Nephron (organoid): ENCODE measurements around the gene DBF4B.
A peak's percentile ranks its signal among the peaks of the same experiment; 100 is the strongest.
"Not testable (repeated sequence)": the region's sequence is repeated elsewhere in the genome, so short reads cannot be mapped to it uniquely, and the experiment has no call there.

Source experiments
- H3K27ac Mint-ChIP-seq, 3 experiments: 2 replicates each; pipeline ENCODE4 v1.8.0; 2020; ENCODE audit warnings: mixed read lengths in 3 of 3, mild to moderate bottlenecking in 2 of 3, moderate library complexity in 1 of 3
- H3K27me3 Mint-ChIP-seq: 2 replicates; pipeline ENCODE4 v1.8.0; 2021; ENCODE audit warnings: low read depth, mild to moderate bottlenecking, moderate library complexity, mixed read lengths
- H3K36me3 Mint-ChIP-seq: 2 replicates; pipeline ENCODE4 v1.8.0; 2020; ENCODE audit warnings: low read depth, mixed read lengths
- H3K4me1 Mint-ChIP-seq: 2 replicates; pipeline ENCODE4 v1.8.0; 2020; ENCODE audit warnings: mixed read lengths
- H3K4me3 Mint-ChIP-seq, 3 experiments: 2 replicates each; pipeline ENCODE4 v1.8.0; 2020; ENCODE audit warnings: mild to moderate bottlenecking in 3 of 3, mixed read lengths in 3 of 3, moderate library complexity in 2 of 3
- H3K9me3 Mint-ChIP-seq: 2 replicates; pipeline ENCODE4 v1.8.0; 2020; ENCODE audit warnings: mixed read lengths
- TF ChIP-seq, protein P1 (sequence below), 3 experiments: fragments of 200-600 bp; sonication (generic); IDR thresholded peaks; one replicate each; pipeline ENCODE4 v1.5.0; 2021; ENCODE audit warnings: antibody characterized with exemption in 3 of 3; ENCODE audit not compliant: unreplicated experiment in 3 of 3

Gene DBF4B

DNA sequence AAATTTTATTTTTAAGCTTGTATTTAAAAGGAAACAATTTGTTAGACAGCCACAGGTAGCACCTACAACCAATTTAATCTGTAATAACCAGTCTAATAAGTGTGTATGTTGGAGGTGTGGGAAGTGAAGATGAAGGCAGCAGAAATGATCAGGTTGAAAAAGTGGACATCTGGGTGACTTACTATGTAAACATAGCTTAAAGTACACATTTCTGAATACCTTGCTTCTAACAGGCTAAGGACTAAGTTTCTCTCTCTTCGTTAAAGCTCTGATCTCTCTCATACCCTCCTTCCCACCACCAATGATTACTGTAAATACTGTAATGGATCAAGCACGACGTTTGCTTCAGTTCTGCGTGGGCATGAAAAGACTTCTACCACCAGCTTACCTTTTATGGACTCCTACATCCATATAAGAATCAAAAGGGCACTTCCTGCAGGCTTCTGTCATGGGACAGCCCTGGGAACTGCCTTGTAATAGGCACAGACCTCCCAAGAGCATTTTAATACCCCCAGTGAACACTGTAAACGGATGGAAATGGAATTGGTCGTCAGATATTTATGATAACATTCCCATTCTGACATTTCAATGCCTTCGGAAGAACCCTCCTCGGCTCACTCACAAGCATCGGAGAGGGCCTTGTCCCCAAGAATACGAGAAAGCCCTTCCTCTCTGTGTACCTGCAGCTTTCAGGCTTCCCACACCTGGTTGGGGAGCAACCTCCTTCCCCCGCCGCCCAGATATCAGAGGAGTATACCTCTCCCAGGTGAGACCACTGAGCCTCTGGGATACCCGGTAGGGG is 19.6 kb upstream of the DBF4B start:
- Mint-ChIP-seq H3K4me3 (peak overlapping the region; percentile 97 to 99 (median 98)), H3K27me3 (no peaks in the 10 kb centered on the region), H3K4me1 (peaks cover 37% of the 10 kb centered on the region), H3K36me3 (peaks cover 17% of the 10 kb centered on the region), H3K9me3 (no peaks in the 10 kb centered on the region), H3K27ac (peak overlapping the region; percentile 98 to 99 (median 99))
- TF ChIP-seq, protein P1, sequence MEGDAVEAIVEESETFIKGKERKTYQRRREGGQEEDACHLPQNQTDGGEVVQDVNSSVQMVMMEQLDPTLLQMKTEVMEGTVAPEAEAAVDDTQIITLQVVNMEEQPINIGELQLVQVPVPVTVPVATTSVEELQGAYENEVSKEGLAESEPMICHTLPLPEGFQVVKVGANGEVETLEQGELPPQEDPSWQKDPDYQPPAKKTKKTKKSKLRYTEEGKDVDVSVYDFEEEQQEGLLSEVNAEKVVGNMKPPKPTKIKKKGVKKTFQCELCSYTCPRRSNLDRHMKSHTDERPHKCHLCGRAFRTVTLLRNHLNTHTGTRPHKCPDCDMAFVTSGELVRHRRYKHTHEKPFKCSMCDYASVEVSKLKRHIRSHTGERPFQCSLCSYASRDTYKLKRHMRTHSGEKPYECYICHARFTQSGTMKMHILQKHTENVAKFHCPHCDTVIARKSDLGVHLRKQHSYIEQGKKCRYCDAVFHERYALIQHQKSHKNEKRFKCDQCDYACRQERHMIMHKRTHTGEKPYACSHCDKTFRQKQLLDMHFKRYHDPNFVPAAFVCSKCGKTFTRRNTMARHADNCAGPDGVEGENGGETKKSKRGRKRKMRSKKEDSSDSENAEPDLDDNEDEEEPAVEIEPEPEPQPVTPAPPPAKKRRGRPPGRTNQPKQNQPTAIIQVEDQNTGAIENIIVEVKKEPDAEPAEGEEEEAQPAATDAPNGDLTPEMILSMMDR (IDR thresholded peaks at IDR 0.05; ENCODE audit: unreplicated experiment in 3 of 3) = no peak

- Mint-ChIP-seq H3K9me3 (no peaks in the 10 kb centered on the region), H3K36me3 (peaks cover 14% of the 10 kb centered on the region), H3K4me1 (peaks cover 37% of the 10 kb centered on the region), H3K4me3 (peak within 1 kb of the TSS; percentile 97 to 99 (median 98)), H3K27me3 (no peaks in the 10 kb centered on the region), H3K27ac (peak within 1 kb of the TSS; percentile 98 to 99 (median 99))
- TF ChIP-seq, protein P1 (IDR thresholded peaks at IDR 0.05; ENCODE audit: unreplicated experiment in 3 of 3) = no peak
Observed at GRCh38 chr17:44689477-44690217, 18.8 kb upstream of the DBF4B start, which contains the start of gene CCDC43. Gene CCDC43, minus strand, starts transcription at chr17:44689776. Its CDS starts 23 bp downstream, at chr17:44689753.

DNA sequence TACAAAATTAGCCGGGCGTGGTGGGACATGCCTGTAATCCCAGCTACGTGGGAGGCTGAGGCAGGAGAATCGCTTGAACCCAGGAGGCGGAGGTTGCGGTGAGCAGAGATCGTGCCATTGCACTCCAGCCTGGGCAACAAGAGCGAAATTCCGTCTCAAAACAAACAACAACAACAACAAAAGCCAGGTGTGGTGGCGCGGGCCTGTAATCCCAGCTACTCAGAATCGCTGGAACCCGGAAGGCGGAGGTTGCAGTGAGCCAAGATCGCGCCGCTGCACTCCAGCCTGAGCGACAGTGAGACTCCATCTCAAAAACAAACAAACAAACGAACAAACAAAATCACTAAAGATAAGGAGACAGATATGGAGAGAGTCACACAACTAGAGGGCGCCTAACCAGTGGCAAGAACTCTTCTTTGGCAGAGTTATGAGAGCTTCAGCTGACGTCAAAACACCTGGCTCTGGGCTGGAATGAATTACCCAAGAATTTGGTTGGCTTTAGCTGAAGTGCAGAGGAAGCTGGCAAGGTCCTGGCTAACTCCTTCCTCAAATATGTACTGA is 17.6 kb upstream of the DBF4B start:
- H3K4me1 Mint-ChIP-seq = peaks cover 29% of the 10 kb centered on the region
- H3K27ac Mint-ChIP-seq = peak overlapping the region in 2 of 3 experiments; percentile 40 to 57
- H3K4me3 Mint-ChIP-seq = peak overlapping the region; percentile 63 to 99 (median 98)
- H3K36me3 Mint-ChIP-seq, H3K9me3 Mint-ChIP-seq, H3K27me3 Mint-ChIP-seq: not testable (repeated sequence)

DNA sequence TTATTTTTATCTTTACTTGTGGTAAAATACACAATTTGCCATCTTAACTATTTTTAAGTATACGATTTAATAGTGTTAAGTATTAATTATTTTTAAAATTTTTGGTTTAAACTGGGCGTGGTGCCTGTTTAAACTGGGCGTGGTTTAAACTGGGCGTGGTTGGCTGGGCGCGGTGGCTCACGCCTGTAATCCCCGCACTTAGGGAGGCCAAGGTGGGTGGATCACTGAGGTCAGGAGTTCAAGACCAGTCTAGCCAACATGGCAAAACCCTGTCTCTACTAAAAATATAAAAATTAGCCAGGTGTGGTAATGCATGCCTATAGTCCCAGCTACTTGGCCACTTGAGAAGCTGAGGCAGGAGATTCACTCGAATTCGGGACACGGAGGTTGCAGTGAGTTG is 14.9 kb upstream of the DBF4B start:
- no peaks in the 10 kb centered on the region for H3K9me3 Mint-ChIP-seq
- H3K36me3 Mint-ChIP-seq = no peaks in the 10 kb centered on the region
- H3K27ac Mint-ChIP-seq = no peak overlapping the region
- no peaks in the 10 kb centered on the region for H3K27me3 Mint-ChIP-seq
- peaks cover 16% of the 10 kb centered on the region for H3K4me1 Mint-ChIP-seq
- TF ChIP-seq, protein P1 (IDR thresholded peaks at IDR 0.05; ENCODE audit: unreplicated experiment in 3 of 3) = no peak
- H3K4me3 Mint-ChIP-seq = no peak overlapping the region

- not testable (repeated sequence) for H3K36me3 Mint-ChIP-seq, H3K27ac Mint-ChIP-seq, H3K27me3 Mint-ChIP-seq, H3K4me3 Mint-ChIP-seq, H3K9me3 Mint-ChIP-seq, H3K4me1 Mint-ChIP-seq
Observed at GRCh38 chr17:44700288-44700687, 8.2 kb upstream of the DBF4B start.

DNA sequence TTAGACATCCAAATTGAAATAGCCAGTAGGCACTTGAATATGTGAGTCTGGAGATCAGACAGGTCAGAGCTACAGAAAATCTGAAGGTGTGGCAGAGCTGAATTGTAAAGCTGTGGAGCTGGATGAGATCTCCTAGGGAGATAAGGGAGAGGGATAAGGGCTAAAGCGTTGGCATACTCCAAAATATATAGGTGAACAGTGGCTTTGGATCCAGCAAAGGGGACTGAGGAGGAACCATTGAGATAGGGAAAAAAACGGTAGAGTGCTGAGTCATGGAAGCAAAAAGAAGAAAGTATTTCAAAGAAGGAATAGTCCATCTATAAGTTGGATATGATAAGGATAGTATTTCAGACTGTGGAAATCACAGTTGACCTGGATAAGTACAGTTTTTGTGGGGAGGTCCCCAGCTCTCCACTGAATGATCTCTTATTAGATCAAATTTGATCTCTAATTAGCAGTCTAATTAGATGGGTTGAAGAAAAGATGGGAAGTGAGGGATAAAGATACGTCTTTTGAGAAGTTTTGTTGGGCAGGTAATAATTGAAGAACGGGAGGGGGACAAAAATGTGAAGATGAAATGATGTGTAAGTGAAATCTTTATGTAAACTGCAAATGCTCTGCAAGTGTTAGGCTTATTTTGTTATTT is 587 bp upstream of the DBF4B start:
- no peaks in the 10 kb centered on the region for H3K9me3 Mint-ChIP-seq
- no peak overlapping the region for H3K27ac Mint-ChIP-seq
- TF ChIP-seq, protein P1 (IDR thresholded peaks at IDR 0.05; ENCODE audit: unreplicated experiment in 3 of 3) = no peak
- H3K36me3 Mint-ChIP-seq = peaks cover 3% of the 10 kb centered on the region
- peaks cover 5% of the 10 kb centered on the region for H3K27me3 Mint-ChIP-seq
- no peak overlapping the region for H3K4me3 Mint-ChIP-seq
- H3K4me1 Mint-ChIP-seq = peaks cover 9% of the 10 kb centered on the region
